Measurements from ENCODE around the gene DPYSL4. TPM values are rescaled to one million over a fixed set of nuclear protein-coding genes. Genes with fewer than 3 reads are reported as not detected.

DPYSL4 gene
- polyA plus RNA-seq, 1 experiment: 5.3 TPM

DNA sequence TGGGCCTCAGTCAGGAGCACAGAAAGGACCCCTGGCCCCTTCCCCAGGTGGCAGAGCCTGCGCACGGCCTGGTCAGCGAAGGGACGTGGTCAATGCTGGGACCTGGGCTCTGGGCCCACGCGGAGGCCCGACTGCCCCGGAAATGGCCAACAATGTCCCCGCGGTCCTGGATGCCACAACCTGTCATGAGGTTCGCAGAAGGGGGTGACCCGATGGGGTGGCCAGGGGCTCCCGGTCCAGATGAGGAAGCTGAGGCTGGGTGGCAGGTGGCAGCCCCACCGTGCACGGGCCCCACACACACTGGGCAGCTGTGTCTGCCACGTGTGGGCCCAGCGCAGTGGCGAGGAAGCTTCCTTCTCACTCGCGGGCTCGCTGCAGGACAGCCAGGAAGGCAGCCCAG lies 49.4 kb downstream of the DPYSL4 start:
- ChIA-PET POLR2A (no interaction called here), CTCF (interaction anchor here (1.2 kb wide), 1 partner anchor 12 kb away, joined by 8 read pairs; no protein-coding TSS in a partner anchor)
- DNase-seq (ENCODE audit: low read depth): no peak
- H3K27me3 ChIP-seq (ENCODE audit: control insufficient read depth, insufficient read depth, low read length): no peaks in the 10 kb centered on the region
- no peak overlapping the region for H3K4me3 ChIP-seq (ENCODE audit: low read depth, low read length)
- no peaks in the 10 kb centered on the region for H3K36me3 ChIP-seq (ENCODE audit: control insufficient read depth, insufficient read depth, low read length)
- no peak for TF ChIP-seq CTCF (IDR thresholded peaks at IDR 0.05; ENCODE audit: insufficient read depth, low read depth, low read length)

- CTCF ChIA-PET: interaction anchor here (1.1 to 1.2 kb wide), 2 partner anchors 11 to 151 kb away, joined by 3 to 8 read pairs; no protein-coding TSS in a partner anchor
- no peak overlapping the region for H3K4me3 ChIP-seq (ENCODE audit: low read depth, low read length)
- H3K27me3 ChIP-seq (ENCODE audit: control insufficient read depth, insufficient read depth, low read length): no peaks in the 10 kb centered on the region
- H3K36me3 ChIP-seq (ENCODE audit: control insufficient read depth, insufficient read depth, low read length): no peaks in the 10 kb centered on the region
- TF ChIP-seq CTCF (IDR thresholded peaks at IDR 0.05; ENCODE audit: insufficient read depth, low read depth, low read length): no peak
- POLR2A ChIA-PET: no interaction called here
- DNase-seq (ENCODE audit: low read depth): no peak
Observed at GRCh38 chr10:132236881-132237280, 50.1 kb downstream of the DPYSL4 start.

GRCh38 chr10:132237396-132237795 lies 50.6 kb downstream of the DPYSL4 start:
- no peak for DNase-seq (ENCODE audit: low read depth)
- no peak for TF ChIP-seq CTCF (IDR thresholded peaks at IDR 0.05; ENCODE audit: insufficient read depth, low read depth, low read length)
- Histone ChIP-seq H3K4me3 (ENCODE audit: low read depth, low read length) (no peak overlapping the region), H3K27me3 (ENCODE audit: control insufficient read depth, insufficient read depth, low read length) (no peaks in the 10 kb centered on the region), H3K36me3 (ENCODE audit: control insufficient read depth, insufficient read depth, low read length) (no peaks in the 10 kb centered on the region)
- CTCF ChIA-PET: interaction anchor here (1.1 to 1.2 kb wide), 3 partner anchors 10 to 150 kb away, joined by 3 to 8 read pairs (median 3); no protein-coding TSS in a partner anchor
- POLR2A ChIA-PET: no interaction called here

DNA sequence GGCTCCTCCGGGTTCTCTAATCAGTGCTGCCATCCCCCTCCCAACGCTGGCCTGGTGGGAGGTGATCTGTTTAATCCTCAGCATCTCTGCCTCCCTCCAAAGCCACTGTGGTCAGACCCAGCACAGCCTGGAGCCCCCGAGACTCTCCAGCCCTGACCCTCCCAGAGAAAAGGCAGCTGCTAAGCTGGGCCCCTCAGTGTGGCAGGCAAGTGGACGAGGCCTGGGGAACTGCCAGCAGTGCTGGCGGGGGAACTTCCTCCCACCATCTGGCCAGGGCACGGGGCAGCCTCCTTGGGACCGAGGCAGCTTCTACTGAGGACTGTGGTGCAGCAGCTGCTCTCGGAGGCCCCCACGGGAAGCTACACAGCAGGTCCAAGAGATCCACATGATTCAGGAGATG lies 51.1 kb downstream of the DPYSL4 start:
- POLR2A ChIA-PET: no interaction called here
- no peak overlapping the region for H3K4me3 ChIP-seq (ENCODE audit: low read depth, low read length)
- TF ChIP-seq CTCF (IDR thresholded peaks at IDR 0.05; ENCODE audit: insufficient read depth, low read depth, low read length): no peak
- CTCF ChIA-PET: interaction anchor here (1.1 kb wide), 1 partner anchor 10 kb away, joined by 3 read pairs; no protein-coding TSS in a partner anchor
- H3K36me3 ChIP-seq (ENCODE audit: control insufficient read depth, insufficient read depth, low read length): no peaks in the 10 kb centered on the region
- H3K27me3 ChIP-seq (ENCODE audit: control insufficient read depth, insufficient read depth, low read length): no peaks in the 10 kb centered on the region
- no peak for DNase-seq (ENCODE audit: low read depth)

DNA sequence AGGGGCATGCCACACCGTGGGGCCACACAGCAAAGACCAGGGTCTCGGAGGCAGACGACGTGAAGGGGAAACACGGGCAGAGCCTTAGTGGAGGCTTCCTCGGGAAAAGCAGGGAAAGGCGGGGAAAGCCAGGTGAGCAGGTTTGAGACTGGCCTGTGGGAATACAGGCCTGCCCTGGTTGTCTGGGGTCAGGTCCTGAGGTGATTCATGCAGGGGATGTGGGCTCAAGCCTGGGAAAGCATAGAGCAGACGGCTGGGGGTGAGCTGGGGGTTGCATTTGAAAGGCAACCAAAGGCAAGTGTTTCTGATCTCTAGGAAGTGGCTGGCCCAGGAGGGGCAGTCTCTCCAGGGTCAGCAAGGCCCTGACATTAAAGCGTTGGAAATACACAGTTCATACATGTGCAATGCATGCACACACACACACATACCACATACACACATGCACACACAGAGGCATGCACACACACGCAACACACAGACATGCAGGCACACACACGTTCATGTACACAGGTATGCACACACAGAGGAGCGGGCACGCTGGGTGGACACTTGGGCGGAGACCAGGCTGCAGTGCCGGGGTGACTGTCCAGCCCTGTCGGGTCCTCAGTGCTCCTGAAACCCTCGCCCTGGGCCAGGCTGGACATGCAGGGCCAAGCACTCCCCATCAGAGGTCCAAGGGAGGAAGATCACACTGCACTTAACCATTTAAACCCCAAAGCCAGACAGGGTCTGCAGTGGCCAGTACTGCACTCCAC lies 51.8 kb downstream of the DPYSL4 start:
- no peak for TF ChIP-seq CTCF (IDR thresholded peaks at IDR 0.05; ENCODE audit: insufficient read depth, low read depth, low read length)
- CTCF ChIA-PET: interaction anchor here (1.1 kb wide), 1 partner anchor 9 kb away, joined by 3 read pairs; no protein-coding TSS in a partner anchor
- no peaks in the 10 kb centered on the region for H3K27me3 ChIP-seq (ENCODE audit: control insufficient read depth, insufficient read depth, low read length)
- H3K36me3 ChIP-seq (ENCODE audit: control insufficient read depth, insufficient read depth, low read length): no peaks in the 10 kb centered on the region
- no peak overlapping the region for H3K4me3 ChIP-seq (ENCODE audit: low read depth, low read length)
- no peak for DNase-seq (ENCODE audit: low read depth)
- POLR2A ChIA-PET: no interaction called here
